PC-9 (cell line): ENCODE measurements around the gene ANKRA2. TPM values are rescaled to one million over a fixed set of nuclear protein-coding genes. Genes with fewer than 3 reads are reported as not detected.

Source experiments
- BruUV-seq: library from RNA; stranded (reverse); fragments of 400-500 nt; replicated peaks from 2 replicates; lab custom pipeline; 2021; lab: Mats Ljungman, UMichigan
- CTCF ChIA-PET: fragments of 300-600 bp; sonication (Branson Sonifier 250); formaldehyde crosslinking; loops from one replicate; lab custom pipeline; 2022; ENCODE audit warnings: antibody characterized with exemption; lab: Charles Lee
- POLR2A ChIA-PET: fragments of 300-600 bp; sonication (Branson Sonifier 250); formaldehyde crosslinking; loops from one replicate; lab custom pipeline; 2022; ENCODE audit warnings: antibody characterized with exemption; ENCODE audit not compliant: unreplicated experiment; lab: Charles Lee
- DNase-seq, 2 experiments: peaks; one replicate each; pipeline versions ENCODE4 v3.0.0 to v3.0.0-alpha.2; 2015 to 2022; ENCODE audit warnings: mixed read lengths in 1 of 2
- H2AFZ ChIP-seq: fragments of 200-600 bp; sonication (generic); 2 replicates; pipeline ENCODE4 v1.8.1; 2017; ENCODE audit warnings: antibody characterized with exemption
- H3F3A ChIP-seq: fragments of 200-600 bp; sonication (generic); 2 replicates; pipeline ENCODE4 v1.8.1; 2017; ENCODE audit warnings: antibody characterized with exemption, mild to moderate bottlenecking, low read depth; ENCODE audit not compliant: insufficient read depth
- H3K27ac ChIP-seq: fragments of 200-600 bp; sonication (generic); 2 replicates; pipeline ENCODE4 v1.6.1; 2016; ENCODE audit warnings: mixed run types
- H3K27me3 ChIP-seq: fragments of 200-600 bp; sonication (generic); 2 replicates; pipeline ENCODE4 v1.6.1; 2016; ENCODE audit warnings: low read depth, mixed run types; ENCODE audit not compliant: insufficient read depth
- H3K36me3 ChIP-seq: fragments of 200-600 bp; sonication (generic); 2 replicates; pipeline ENCODE4 v1.6.1; 2016; ENCODE audit warnings: low read depth, mixed run types
- H3K4me1 ChIP-seq: fragments of 200-600 bp; sonication (generic); replicated peaks from 2 replicates; pipeline ENCODE4 v1.6.1; 2016; ENCODE audit warnings: mixed run types; ENCODE audit not compliant: insufficient read depth
- H3K4me2 ChIP-seq: fragments of 200-600 bp; sonication (generic); 2 replicates; pipeline ENCODE4 v1.6.1; 2017; ENCODE audit warnings: mixed run types
- H3K4me3 ChIP-seq: fragments of 200-600 bp; sonication (generic); 2 replicates; pipeline ENCODE4 v1.6.1; 2016; ENCODE audit warnings: mixed run types
- H3K79me2 ChIP-seq: fragments of 200-600 bp; sonication (generic); 2 replicates; pipeline ENCODE4 v1.6.1; 2017; ENCODE audit warnings: low read depth, mixed run types
- H3K9me2 ChIP-seq: fragments of 200-600 bp; sonication (generic); 2 replicates; pipeline ENCODE4 v1.8.1; 2017; ENCODE audit warnings: mild to moderate bottlenecking; ENCODE audit not compliant: insufficient read depth
- H3K9me3 ChIP-seq: fragments of 200-600 bp; sonication (generic); 2 replicates; pipeline ENCODE4 v1.8.1; 2016; ENCODE audit warnings: low read depth; ENCODE audit not compliant: insufficient read depth
- H4K20me1 ChIP-seq: fragments of 200-600 bp; sonication (generic); 2 replicates; pipeline ENCODE4 v1.8.1; 2017; ENCODE audit not compliant: insufficient read depth
- CTCF ChIP-seq: fragments of 200-600 bp; sonication (generic); conservative IDR thresholded peaks from 2 replicates; pipeline ENCODE4 v1.6.1; 2017; ENCODE audit warnings: mixed run types, antibody characterized with exemption, mild to moderate bottlenecking, moderate library complexity
- EZH2 ChIP-seq: fragments of 200-600 bp; sonication (generic); IDR thresholded peaks from 2 replicates; pipeline ENCODE4 v1.8.0; 2017; ENCODE audit warnings: antibody characterized with exemption, low read depth
- intact Hi-C: fragments of 100-400 bp; cut with micrococcal nuclease; formaldehyde crosslinking; loops from one replicate; pipeline ENCODE4 v1.10.0; 2022; ENCODE audit not compliant: unreplicated experiment
- total RNA-seq: library from RNA; stranded (reverse); gene quantifications from 2 replicates; pipeline ENCODE4 v1.2.3, GENCODE V29; 2021

Gene ANKRA2
- total RNA-seq, 1 experiment from 2014 or later: 15.5 TPM

GRCh38 chr5:73506459-73506955 is 58.9 kb downstream of the ANKRA2 start:
- peaks cover 19% of the 10 kb centered on the region for H3K79me2 ChIP-seq
- H3K36me3 ChIP-seq: peaks cover 33% of the 10 kb centered on the region
- no peak overlapping the region for H2AFZ ChIP-seq
- CTCF ChIA-PET: no interaction called here
- H3K4me2 ChIP-seq: no peak overlapping the region
- TF ChIP-seq EZH2 (no peak), CTCF (no peak)
- intact Hi-C loops: no loop called here
- H4K20me1 ChIP-seq: peaks cover 28% of the 10 kb centered on the region
- H3K4me1 ChIP-seq: peaks cover under 1% of the 10 kb centered on the region; the same call in 1 of the 2 replicates
- DNase-seq: no peak
- peaks cover 57% of the 10 kb centered on the region for H3F3A ChIP-seq
- POLR2A ChIA-PET: no interaction called here
- H3K27ac ChIP-seq: no peak overlapping the region
- H3K27me3 ChIP-seq: no peaks in the 10 kb centered on the region
- no peaks in the 10 kb centered on the region for H3K9me3 ChIP-seq
- H3K4me3 ChIP-seq: no peak overlapping the region
- H3K9me2 ChIP-seq: no peaks in the 10 kb centered on the region
- no TSS peak for BruUV-seq

Other genes with a start within 250 kb of the ANKRA2 start
- gene FOXD1, start 116.9 kb downstream of the ANKRA2 start, total RNA-seq: 4.0 and 4.1 TPM in 2 replicates
- gene BTF3, start 67.2 kb downstream of the ANKRA2 start, total RNA-seq: 635 and 694 TPM in 2 replicates
- gene UTP15, start 104 bp upstream of the ANKRA2 start, total RNA-seq: 15.1 and 19.4 TPM in 2 replicates
- gene ARHGEF28, start 60.6 kb upstream of the ANKRA2 start, total RNA-seq: 62.5 and 77.5 TPM in 2 replicates